Breast epithelium (tissue), 4 donors: ENCODE results near the gene MUC5AC. TPM values are rescaled to one million over a fixed set of nuclear protein-coding genes. Genes with fewer than 3 reads are reported as not detected.
A peak's percentile ranks its signal among the peaks of the same experiment; 100 is the strongest.

Source experiments
- DNase-seq, 2 donors: peaks; one replicate each; pipeline ENCODE4 v3.0.0-alpha.2; 2019; ENCODE audit warnings: low spot score in 2 of 2
- H3K27ac ChIP-seq, 2 donors: fragments of 200-600 bp; sonication (generic) in 1 of 2; one replicate each; pipeline ENCODE4 v1.5.1; 2016 to 2019; ENCODE audit warnings: mild to moderate bottlenecking in 1 of 2
- H3K27me3 ChIP-seq, 2 donors: fragments of 200-600 bp; sonication (generic) in 1 of 2; one replicate each; pipeline versions ENCODE4 v1.5.1 to v1.6.0; 2017 to 2019; ENCODE audit warnings: control low read depth in 1 of 2, mild to moderate bottlenecking in 1 of 2
- H3K36me3 ChIP-seq: fragments of 200-600 bp; one replicate; pipeline ENCODE4 v1.5.1; 2019
- H3K4me1 ChIP-seq, 2 donors: fragments of 200-600 bp; sonication (generic); one replicate each; pipeline ENCODE4 v1.5.1; 2016 to 2019; ENCODE audit warnings: control low read depth in 1 of 2
- H3K4me3 ChIP-seq, 3 donors: fragments of 200-600 bp; sonication (generic); 1 replicate in 2 of 3; 2 replicates in 1 of 3; pipeline ENCODE4 v1.5.1; 2016 to 2019; ENCODE audit warnings: mild to moderate bottlenecking in 3 of 3, moderate library complexity in 2 of 3
- H3K9me3 ChIP-seq, 2 donors: fragments of 200-600 bp; sonication (generic) in 1 of 2; one replicate each; pipeline ENCODE4 v1.5.1; 2016 to 2019; ENCODE audit warnings: control low read depth in 1 of 2
- POLR2A ChIP-seq: fragments of 450-650 bp; IDR thresholded peaks from one replicate; pipeline ENCODE4 v1.6.1; 2016; ENCODE audit warnings: antibody characterized with exemption, mild to moderate bottlenecking, moderate library complexity
- POLR2AphosphoS5 ChIP-seq, 3 donors: sonication (generic); formaldehyde crosslinking; IDR thresholded peaks; one replicate each; pipeline ENCODE4 v1.6.1; 2017; ENCODE audit warnings: antibody characterized with exemption in 3 of 3
- intact Hi-C: fragments of 100-400 bp; cut with DNase I; formaldehyde crosslinking; loops from one replicate; pipeline ENCODE4 v1.15.1; 2023; ENCODE audit warnings: low total_unique reads
- total RNA-seq, 3 donors: library from RNA; depleted of rRNA; stranded (reverse); fragments of >200 nt; gene quantifications; one replicate each; pipeline ENCODE4 v1.1.0, GENCODE V29; 2016
- TF ChIP-seq, protein P1 (sequence below), 3 donors: fragments of 450-650 bp; IDR thresholded peaks; one replicate each; pipeline ENCODE4 v1.5.1; 2016 to 2017; ENCODE audit warnings: antibody characterized with exemption in 3 of 3, mild to moderate bottlenecking in 3 of 3, moderate library complexity in 3 of 3

The MUC5AC gene
- total RNA-seq, 3 donors from 2014 or later: not detected

DNA sequence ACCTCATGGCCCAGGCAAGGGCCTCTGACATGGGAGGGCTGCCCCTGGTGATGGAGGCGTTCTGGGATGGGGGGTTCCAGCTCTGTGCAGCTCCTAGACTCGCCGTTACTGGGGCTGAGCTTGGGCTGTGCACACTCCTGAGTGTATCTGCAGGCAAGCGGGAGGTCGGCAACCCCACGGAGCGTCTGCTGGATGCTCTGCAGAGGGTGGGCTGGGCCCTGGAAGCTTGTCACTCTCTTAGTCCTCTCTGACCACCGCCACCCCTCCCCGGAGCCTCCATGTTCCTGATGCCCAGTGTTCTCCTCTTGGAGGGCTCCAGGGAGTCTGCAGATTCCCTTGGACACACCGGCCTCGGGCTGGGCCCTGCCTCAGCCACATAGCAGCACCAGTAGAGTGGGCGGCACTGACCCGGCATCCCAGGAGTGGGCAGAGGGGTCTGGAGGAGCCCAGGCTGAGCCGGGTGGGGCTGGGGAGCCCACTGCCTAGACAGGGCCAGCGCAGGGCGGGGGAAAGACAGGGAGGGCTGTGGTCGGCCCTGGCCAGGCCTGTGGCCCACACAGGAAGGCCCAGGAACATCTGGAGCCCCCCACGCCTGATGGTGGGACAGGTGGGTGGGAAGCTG, 44.5 kb downstream of the MUC5AC start:
- H3K27ac ChIP-seq: no peak overlapping the region
- H3K9me3 ChIP-seq: no peaks in the 10 kb centered on the region
- no peaks in the 10 kb centered on the region for H3K4me1 ChIP-seq
- DNase-seq: peak in 1 of 2 donors; percentile 48
- intact Hi-C loops: loop anchor here (10.0 kb wide), 1 partner anchor 313 kb away; no protein-coding TSS in a partner anchor
- H3K36me3 ChIP-seq: no peaks in the 10 kb centered on the region
- H3K4me3 ChIP-seq: no peak overlapping the region
- peaks cover 9 to 65% of the 10 kb centered on the region in 2 donors for H3K27me3 ChIP-seq
- TF ChIP-seq, protein P1, sequence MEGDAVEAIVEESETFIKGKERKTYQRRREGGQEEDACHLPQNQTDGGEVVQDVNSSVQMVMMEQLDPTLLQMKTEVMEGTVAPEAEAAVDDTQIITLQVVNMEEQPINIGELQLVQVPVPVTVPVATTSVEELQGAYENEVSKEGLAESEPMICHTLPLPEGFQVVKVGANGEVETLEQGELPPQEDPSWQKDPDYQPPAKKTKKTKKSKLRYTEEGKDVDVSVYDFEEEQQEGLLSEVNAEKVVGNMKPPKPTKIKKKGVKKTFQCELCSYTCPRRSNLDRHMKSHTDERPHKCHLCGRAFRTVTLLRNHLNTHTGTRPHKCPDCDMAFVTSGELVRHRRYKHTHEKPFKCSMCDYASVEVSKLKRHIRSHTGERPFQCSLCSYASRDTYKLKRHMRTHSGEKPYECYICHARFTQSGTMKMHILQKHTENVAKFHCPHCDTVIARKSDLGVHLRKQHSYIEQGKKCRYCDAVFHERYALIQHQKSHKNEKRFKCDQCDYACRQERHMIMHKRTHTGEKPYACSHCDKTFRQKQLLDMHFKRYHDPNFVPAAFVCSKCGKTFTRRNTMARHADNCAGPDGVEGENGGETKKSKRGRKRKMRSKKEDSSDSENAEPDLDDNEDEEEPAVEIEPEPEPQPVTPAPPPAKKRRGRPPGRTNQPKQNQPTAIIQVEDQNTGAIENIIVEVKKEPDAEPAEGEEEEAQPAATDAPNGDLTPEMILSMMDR (IDR thresholded peaks at IDR 0.05): no peak
- no peak for TF ChIP-seq POLR2AphosphoS5 (IDR thresholded peaks at IDR 0.05)
- no peak for TF ChIP-seq POLR2A

DNA sequence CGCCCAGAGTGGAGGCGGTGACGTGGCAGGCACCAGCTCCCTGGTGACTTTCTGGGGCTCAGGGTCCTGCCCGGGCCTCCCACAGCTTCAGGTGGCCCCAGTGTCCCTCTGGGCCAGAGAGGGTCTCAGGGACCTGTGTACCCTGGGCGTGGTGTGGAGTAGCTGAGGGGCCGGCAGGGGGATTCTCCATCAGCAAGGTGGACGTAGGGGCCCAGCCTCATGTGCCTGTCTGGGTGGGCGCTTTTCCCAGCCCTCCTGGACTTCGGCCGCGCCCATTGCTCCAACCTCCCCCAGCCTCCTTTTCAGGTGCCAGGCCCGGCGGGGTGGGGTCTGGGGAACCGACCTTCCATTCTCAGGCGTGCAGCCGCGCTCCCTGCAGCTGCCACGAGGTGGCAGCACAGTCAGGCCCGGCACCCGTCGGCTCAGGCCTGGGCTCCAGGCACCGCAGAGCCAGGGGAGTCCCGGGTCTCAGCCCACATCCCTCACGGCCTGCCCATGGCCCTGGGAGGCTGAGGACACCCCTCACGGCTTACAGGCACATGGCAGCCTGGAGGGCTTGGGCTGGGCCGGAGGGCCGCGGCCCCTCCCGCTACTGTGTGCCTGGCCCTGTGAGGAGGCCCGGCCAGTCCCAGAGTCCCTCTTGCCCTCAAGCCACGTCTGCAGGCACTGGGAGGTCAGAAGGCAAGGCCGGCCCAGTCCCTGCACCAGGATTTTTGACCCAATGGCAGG, 45.2 kb downstream of the MUC5AC start:
- no peak overlapping the region for H3K4me3 ChIP-seq

GRCh38 chr11:1203505-1204271, 45.9 kb downstream of the MUC5AC start:
- Histone ChIP-seq H3K9me3 (no peaks in the 10 kb centered on the region), H3K27me3 (peaks cover 2 to 51% of the 10 kb centered on the region in 2 donors), H3K4me1 (no peaks in the 10 kb centered on the region), H3K36me3 (no peaks in the 10 kb centered on the region), H3K4me3 (no peak overlapping the region), H3K27ac (no peak overlapping the region)
- intact Hi-C loops: loop anchor here (10.0 kb wide), 1 partner anchor 311 kb away; no protein-coding TSS in a partner anchor
- peak in 1 of 2 donors; percentile 48 for DNase-seq
- TF ChIP-seq POLR2AphosphoS5 (IDR thresholded peaks at IDR 0.05) (no peak), POLR2A (no peak)
- TF ChIP-seq, protein P1 (IDR thresholded peaks at IDR 0.05): no peak

More for the DNA sequence above, 45.2 kb downstream of the MUC5AC start:
- TF ChIP-seq, protein P1 (IDR thresholded peaks at IDR 0.05): peak; percentile 61 to 87 (median 87)
- TF ChIP-seq POLR2AphosphoS5 (IDR thresholded peaks at IDR 0.05): no peak
- Histone ChIP-seq H3K36me3 (no peaks in the 10 kb centered on the region), H3K9me3 (no peaks in the 10 kb centered on the region), H3K4me1 (no peaks in the 10 kb centered on the region), H3K27ac (no peak overlapping the region), H3K27me3 (peaks cover 2 to 59% of the 10 kb centered on the region in 2 donors)
- peak in 1 of 2 donors; percentile 62 for DNase-seq
- intact Hi-C loops: loop anchor here (10.0 kb wide), 1 partner anchor 312 kb away; no protein-coding TSS in a partner anchor

GRCh38 chr11:1204381-1205101, 46.8 kb downstream of the MUC5AC start:
- Histone ChIP-seq H3K4me1 (no peaks in the 10 kb centered on the region), H3K4me3 (no peak overlapping the region), H3K9me3 (no peaks in the 10 kb centered on the region), H3K27ac (no peak overlapping the region), H3K27me3 (peaks cover 2 to 43% of the 10 kb centered on the region in 2 donors), H3K36me3 (no peaks in the 10 kb centered on the region)
- no peak for DNase-seq
- intact Hi-C loops: loop anchor here (10.0 kb wide), 1 partner anchor 310 kb away; no protein-coding TSS in a partner anchor
- TF ChIP-seq, protein P1 (IDR thresholded peaks at IDR 0.05): no peak
- TF ChIP-seq POLR2A (no peak), POLR2AphosphoS5 (IDR thresholded peaks at IDR 0.05) (no peak)
